Mesendoderm (in vitro differentiated cells): ENCODE results near the gene DCC.

ENCODE experiments used
- DNase-seq: peaks from one replicate; pipeline ENCODE4 v3.0.0; 2013
- H2AK5ac ChIP-seq: 2 replicates; pipeline ENCODE4 v1.6.1; 2013; ENCODE audit warnings: low read length, inconsistent platforms
- H2BK120ac ChIP-seq: 2 replicates; pipeline ENCODE4 v1.6.1; 2013; ENCODE audit warnings: low read depth, mild to moderate bottlenecking, low read length, moderate library complexity, mixed read lengths
- H2BK15ac ChIP-seq: replicated peaks from 2 replicates; pipeline ENCODE4 v1.6.1; 2013; ENCODE audit warnings: low read depth, mild to moderate bottlenecking, moderate library complexity
- H2BK5ac ChIP-seq: 2 replicates; pipeline ENCODE4 v1.6.1; 2013; ENCODE audit warnings: low read length, inconsistent platforms
- H3K18ac ChIP-seq: 2 replicates; pipeline ENCODE4 v1.6.1; 2013; ENCODE audit warnings: mild to moderate bottlenecking, low read length, mixed read lengths
- H3K23ac ChIP-seq: one replicate; pipeline ENCODE4 v1.6.1; 2013; ENCODE audit warnings: low read length
- H3K27ac ChIP-seq: 2 replicates; pipeline ENCODE4 v1.5.1; 2013; ENCODE audit warnings: low read depth, mild to moderate bottlenecking, inconsistent platforms, low read length, moderate library complexity
- H3K27me3 ChIP-seq: 2 replicates; pipeline ENCODE4 v1.6.1; 2013; ENCODE audit warnings: low read length, control low read depth, mild to moderate bottlenecking, inconsistent platforms; ENCODE audit not compliant: insufficient read depth, poor library complexity
- H3K36me3 ChIP-seq: 2 replicates; pipeline ENCODE4 v1.6.1; 2013; ENCODE audit warnings: low read length, inconsistent platforms; ENCODE audit not compliant: control insufficient read depth, insufficient read depth
- H3K4ac ChIP-seq: one replicate; pipeline ENCODE4 v1.6.1; 2013; ENCODE audit warnings: low read depth, mild to moderate bottlenecking, low read length, moderate library complexity
- H3K4me1 ChIP-seq: 2 replicates; pipeline ENCODE4 v1.6.1; 2013; ENCODE audit warnings: low read depth, low read length, inconsistent platforms; ENCODE audit not compliant: control insufficient read depth
- H3K4me2 ChIP-seq: 2 replicates; pipeline ENCODE4 v1.6.1; 2013; ENCODE audit warnings: low read length
- H3K4me3 ChIP-seq: 2 replicates; pipeline ENCODE4 v1.5.1; 2013; ENCODE audit warnings: mild to moderate bottlenecking, low read length
- H3K56ac ChIP-seq: one replicate; pipeline ENCODE4 v1.6.1; 2013; ENCODE audit warnings: low read length
- H3K79me1 ChIP-seq: 2 replicates; pipeline ENCODE4 v1.6.1; 2013; ENCODE audit warnings: low read length, inconsistent platforms
- H3K79me2 ChIP-seq: 2 replicates; pipeline ENCODE4 v1.6.1; 2013; ENCODE audit warnings: mild to moderate bottlenecking, low read length; ENCODE audit not compliant: control insufficient read depth, insufficient read depth
- H3K9ac ChIP-seq: 2 replicates; pipeline ENCODE4 v1.6.1; 2013; ENCODE audit warnings: low read length, inconsistent platforms
- H4K5ac ChIP-seq: one replicate; pipeline ENCODE4 v1.6.1; 2013; ENCODE audit warnings: low read length
- H4K8ac ChIP-seq: one replicate; pipeline ENCODE4 v1.6.1; 2013; ENCODE audit warnings: low read depth, mild to moderate bottlenecking, control low read depth, low read length, moderate library complexity
- WGBS: extraction: QIAGEN DNeasy Blood & Tissue Kit; methylation state at CpG from one replicate; pipeline ENCODE4 v1.1.7; 2013; ENCODE audit warnings: low lambda C conversion rate, missing lambda C conversion rate; ENCODE audit not compliant: insufficient coverage; ENCODE audit errors: extremely low coverage; 5-methylcytosine and 5-hydroxymethylcytosine counted together

DCC gene

DNA sequence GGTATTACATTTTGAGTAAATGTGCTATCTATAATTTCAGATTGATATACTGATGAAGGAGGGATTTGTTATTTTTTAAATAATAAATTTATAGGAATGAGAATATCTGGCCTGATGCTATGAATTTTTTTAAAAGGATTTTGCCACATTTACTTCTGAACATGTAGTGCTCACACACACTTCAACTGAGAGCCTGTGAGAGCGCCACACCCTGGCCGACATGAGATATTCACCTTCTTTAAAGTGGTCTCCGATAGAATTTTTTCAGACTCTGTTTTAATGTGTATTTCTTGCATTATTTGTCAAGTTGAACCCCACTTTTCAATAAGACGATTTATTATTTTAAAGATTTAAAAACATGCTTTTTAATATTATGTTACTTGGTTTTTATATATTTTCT lies 813.3 kb downstream of the DCC start:
- Histone ChIP-seq H4K8ac (no peak overlapping the region), H3K4ac (no peak overlapping the region), H3K27me3 (no peaks in the 10 kb centered on the region), H2BK15ac (no peak overlapping the region), H4K5ac (no peak overlapping the region), H3K9ac (no peak overlapping the region), H3K27ac (no peak overlapping the region), H2BK5ac (no peak overlapping the region), H3K18ac (no peak overlapping the region), H3K79me2 (no peaks in the 10 kb centered on the region), H3K23ac (no peak overlapping the region), H3K4me1 (no peaks in the 10 kb centered on the region), H3K56ac (no peak overlapping the region), H2AK5ac (no peak overlapping the region), H3K4me3 (no peak overlapping the region), H3K36me3 (no peaks in the 10 kb centered on the region), H2BK120ac (no peak overlapping the region), H3K4me2 (no peak overlapping the region), H3K79me1 (no peaks in the 10 kb centered on the region)
- WGBS: no CpG with 5 or more reads among the region's 4 CpGs
- peak; percentile 56 for DNase-seq

DNA sequence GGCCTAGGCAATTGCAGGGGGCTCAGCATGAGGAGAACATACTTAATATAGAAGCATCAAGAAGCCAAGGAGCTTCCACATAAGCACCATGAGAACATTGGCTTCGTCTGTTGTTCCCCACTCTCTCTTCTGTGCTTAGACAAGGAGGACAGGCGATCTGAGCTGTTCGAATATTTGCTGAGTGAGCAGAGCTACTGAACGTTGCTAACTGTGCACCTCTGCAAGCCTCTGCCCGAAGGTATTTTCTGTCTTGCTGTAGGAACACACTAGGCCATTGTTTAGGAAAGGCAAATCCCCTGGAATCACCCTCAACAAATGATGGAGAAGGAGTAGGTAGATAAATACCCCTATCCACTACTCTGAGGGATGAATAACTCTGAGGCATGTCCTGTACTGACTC lies 813.8 kb downstream of the DCC start:
- Histone ChIP-seq H3K56ac (no peak overlapping the region), H3K27ac (no peak overlapping the region), H2BK15ac (no peak overlapping the region), H3K23ac (no peak overlapping the region), H3K36me3 (no peaks in the 10 kb centered on the region), H3K4me1 (no peaks in the 10 kb centered on the region), H3K4ac (no peak overlapping the region), H3K79me2 (no peaks in the 10 kb centered on the region), H3K79me1 (no peaks in the 10 kb centered on the region), H2BK120ac (no peak overlapping the region), H2BK5ac (no peak overlapping the region), H3K27me3 (no peaks in the 10 kb centered on the region), H4K8ac (no peak overlapping the region), H3K4me2 (no peak overlapping the region), H4K5ac (no peak overlapping the region), H3K9ac (no peak overlapping the region), H3K4me3 (no peak overlapping the region), H2AK5ac (no peak overlapping the region), H3K18ac (no peak overlapping the region)
- no peak for DNase-seq
- WGBS: no CpG with 5 or more reads among the region's 5 CpGs

DNA sequence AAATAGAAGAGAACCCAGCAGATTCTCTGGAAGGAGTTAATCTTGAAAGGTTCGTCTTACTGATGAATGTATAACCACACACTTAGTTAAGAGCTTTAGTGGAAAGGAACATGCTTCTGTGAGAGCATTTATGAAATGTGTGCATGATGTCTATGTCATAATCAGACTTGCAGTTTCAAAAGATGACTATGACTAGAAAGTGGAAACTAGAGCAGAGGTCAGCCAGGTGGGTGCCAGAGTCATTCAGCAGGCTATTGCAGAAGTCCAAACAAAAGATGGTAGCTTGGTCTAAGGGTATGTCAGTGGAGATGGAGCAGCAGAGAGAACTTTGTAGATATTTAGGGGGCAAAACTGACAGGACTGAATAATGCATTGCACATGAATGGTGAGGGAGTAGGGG lies 825.8 kb downstream of the DCC start:
- Histone ChIP-seq H2AK5ac (no peak overlapping the region), H3K4me2 (no peak overlapping the region), H3K36me3 (no peaks in the 10 kb centered on the region), H3K18ac (no peak overlapping the region), H2BK5ac (no peak overlapping the region), H4K5ac (no peak overlapping the region), H3K79me2 (no peaks in the 10 kb centered on the region), H3K4me3 (no peak overlapping the region), H2BK120ac (no peak overlapping the region), H3K79me1 (no peaks in the 10 kb centered on the region), H3K9ac (no peak overlapping the region), H2BK15ac (no peak overlapping the region), H3K27me3 (no peaks in the 10 kb centered on the region), H4K8ac (no peak overlapping the region), H3K27ac (no peak overlapping the region), H3K23ac (no peak overlapping the region), H3K56ac (no peak overlapping the region), H3K4me1 (no peaks in the 10 kb centered on the region), H3K4ac (no peak overlapping the region)
- DNase-seq: no peak
- no CpG with 5 or more reads among the region's 1 CpG for WGBS

DNA sequence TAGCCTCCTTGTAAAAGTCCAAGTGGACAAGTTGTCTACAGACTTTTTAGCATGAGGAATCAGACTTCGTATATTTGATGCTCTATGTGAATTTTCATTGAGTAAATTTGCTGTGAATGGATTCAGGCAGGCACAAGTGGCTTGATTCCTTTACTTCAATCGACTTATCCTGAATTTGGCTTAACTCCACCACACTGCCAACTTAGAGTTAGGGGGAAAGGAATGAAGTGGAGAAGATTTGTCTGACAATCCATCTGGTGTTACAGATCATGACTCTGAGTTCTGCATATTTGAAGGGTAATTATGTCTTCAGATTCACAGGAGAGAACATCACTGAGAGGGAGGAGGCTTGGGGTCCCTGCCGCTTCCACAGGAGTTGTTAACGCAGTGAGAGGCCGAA lies 829.3 kb downstream of the DCC start:
- H3K56ac ChIP-seq: no peak overlapping the region
- no peaks in the 10 kb centered on the region for H3K79me1 ChIP-seq
- H3K27ac ChIP-seq: no peak overlapping the region
- H2BK120ac ChIP-seq: no peak overlapping the region
- H3K18ac ChIP-seq: no peak overlapping the region
- H4K5ac ChIP-seq: no peak overlapping the region
- no peak overlapping the region for H3K4ac ChIP-seq
- no peak overlapping the region for H3K9ac ChIP-seq
- no peak overlapping the region for H4K8ac ChIP-seq
- no CpG with 5 or more reads among the region's 5 CpGs for WGBS
- no peak for DNase-seq
- no peak overlapping the region for H2BK15ac ChIP-seq
- H3K79me2 ChIP-seq: no peaks in the 10 kb centered on the region
- no peak overlapping the region for H3K23ac ChIP-seq
- H2BK5ac ChIP-seq: no peak overlapping the region
- H3K27me3 ChIP-seq: no peaks in the 10 kb centered on the region
- no peaks in the 10 kb centered on the region for H3K36me3 ChIP-seq
- no peak overlapping the region for H3K4me3 ChIP-seq
- no peaks in the 10 kb centered on the region for H3K4me1 ChIP-seq
- H2AK5ac ChIP-seq: no peak overlapping the region
- no peak overlapping the region for H3K4me2 ChIP-seq

DNA sequence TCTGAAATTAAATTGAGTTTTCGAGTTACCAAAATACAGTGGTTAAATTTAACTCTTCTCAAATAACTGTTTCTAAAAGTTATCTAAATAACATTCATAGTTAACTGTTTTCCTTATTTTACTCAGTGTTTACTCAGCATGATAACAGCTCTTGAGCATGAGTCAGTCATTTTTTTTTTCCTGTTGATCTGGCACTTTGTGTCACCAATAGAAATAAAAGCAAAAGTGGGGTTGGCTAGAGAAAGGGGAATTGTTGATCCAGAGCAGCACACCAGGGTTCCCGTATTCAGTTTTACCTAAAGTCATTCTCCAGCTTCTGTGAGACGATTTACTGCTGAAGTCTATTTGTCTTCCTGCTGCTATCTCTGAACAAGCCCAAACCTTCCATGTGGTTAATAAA lies 851.6 kb downstream of the DCC start:
- no peak overlapping the region for H3K4ac ChIP-seq
- no peak overlapping the region for H3K56ac ChIP-seq
- no peak overlapping the region for H3K9ac ChIP-seq
- no peak overlapping the region for H2BK5ac ChIP-seq
- no peak overlapping the region for H3K18ac ChIP-seq
- no peak overlapping the region for H3K4me3 ChIP-seq
- no peak overlapping the region for H3K4me2 ChIP-seq
- H3K4me1 ChIP-seq: no peaks in the 10 kb centered on the region
- no peak overlapping the region for H4K8ac ChIP-seq
- no peaks in the 10 kb centered on the region for H3K36me3 ChIP-seq
- no peak overlapping the region for H2BK15ac ChIP-seq
- H3K27me3 ChIP-seq: no peaks in the 10 kb centered on the region
- H3K23ac ChIP-seq: no peak overlapping the region
- no peak overlapping the region for H4K5ac ChIP-seq
- WGBS: no CpG with 5 or more reads among the region's 3 CpGs
- no peak overlapping the region for H3K27ac ChIP-seq
- DNase-seq: peak; percentile 21
- H3K79me2 ChIP-seq: no peaks in the 10 kb centered on the region
- no peak overlapping the region for H2AK5ac ChIP-seq
- no peaks in the 10 kb centered on the region for H3K79me1 ChIP-seq
- H2BK120ac ChIP-seq: no peak overlapping the region

DNA sequence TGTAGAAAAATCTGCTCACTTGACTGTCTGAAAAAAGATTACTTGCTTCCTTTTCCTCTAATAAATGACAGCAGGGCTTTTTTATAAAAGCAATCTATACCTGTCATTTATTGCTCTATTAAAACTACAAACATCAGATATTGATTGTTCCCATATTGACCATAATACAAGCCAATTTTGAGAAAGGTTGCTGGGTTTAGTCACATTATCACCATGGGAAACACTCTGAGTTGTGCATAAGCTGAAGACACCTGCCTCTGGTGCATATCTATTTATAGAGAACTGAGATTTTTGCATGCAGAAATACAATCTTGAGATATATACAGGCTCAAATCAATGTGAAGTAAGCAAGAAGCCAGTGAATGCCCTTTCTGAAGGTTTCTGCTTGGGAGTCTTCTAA lies 853.9 kb downstream of the DCC start:
- Histone ChIP-seq H3K4me2 (no peak overlapping the region), H2BK15ac (no peak overlapping the region), H3K56ac (no peak overlapping the region), H3K27ac (no peak overlapping the region), H3K4me1 (no peaks in the 10 kb centered on the region), H4K8ac (no peak overlapping the region), H3K79me1 (no peaks in the 10 kb centered on the region), H3K4me3 (no peak overlapping the region), H2AK5ac (no peak overlapping the region), H4K5ac (no peak overlapping the region), H3K9ac (no peak overlapping the region), H2BK120ac (no peak overlapping the region), H3K27me3 (no peaks in the 10 kb centered on the region), H3K4ac (no peak overlapping the region), H3K36me3 (no peaks in the 10 kb centered on the region), H3K18ac (no peak overlapping the region), H3K23ac (no peak overlapping the region), H3K79me2 (no peaks in the 10 kb centered on the region), H2BK5ac (no peak overlapping the region)
- no peak for DNase-seq
